GM12878 (cell line): Measurements from ENCODE around the gene SLC43A3. TPM values are rescaled to one million over a fixed set of nuclear protein-coding genes. Genes with fewer than 3 reads are reported as not detected.

Experiments
- ATAC-seq: fragments of 200-7000 bp; cut with Tn5 transposase; 3 replicates; pipeline ENCODE4 v1.9.1; 2020; ENCODE audit warnings: mild to moderate bottlenecking, moderate library complexity
- BruUV-seq: library from RNA; stranded (reverse); fragments of 400-500 nt; replicated peaks from 2 replicates; lab custom pipeline; 2021; lab: Mats Ljungman, UMichigan
- CTCF ChIA-PET: fragments of 300-600 bp; sonication (Branson Sonifier 250); formaldehyde crosslinking; extraction: SDS; loops from one replicate; lab custom pipeline; 2021; ENCODE audit warnings: inconsistent platforms; lab: Yijun Ruan, JAX
- POLR2A ChIA-PET: fragments of 350-600 bp; formaldehyde crosslinking; extraction: SDS; loops from one replicate; lab custom pipeline; 2021; ENCODE audit warnings: inconsistent platforms; lab: Charles Lee
- RAD21 ChIA-PET: fragments of 300-600 bp; sonication (Branson Sonifier 250); formaldehyde crosslinking; loops from one replicate; lab custom pipeline; 2023; ENCODE audit warnings: antibody characterized with exemption; ENCODE audit not compliant: unreplicated experiment; lab: Charles Lee
- SMC1A ChIA-PET: fragments of 300-600 bp; sonication (Branson Sonifier 250); formaldehyde crosslinking; loops from one replicate; lab custom pipeline; 2023; ENCODE audit not compliant: unreplicated experiment, uncharacterized antibody; lab: Charles Lee
- DNase-seq: peaks from one replicate; pipeline ENCODE4 v3.0.0-alpha.2; 2011; ENCODE audit warnings: low read depth, low spot score
- FAIRE-seq: peaks from 3 replicates; lab custom pipeline; 2011; peaks lifted over from hg19 to GRCh38; lab: Jason Lieb, UNC
- H2AFZ ChIP-seq: 2 replicates; pipeline ENCODE4 v1.6.0; 2011; ENCODE audit warnings: low read depth, low read length, control low read depth; ENCODE audit not compliant: control insufficient read depth
- H3K27ac ChIP-seq: 2 replicates; pipeline ENCODE4 v1.5.1; 2011; ENCODE audit warnings: control low read depth; ENCODE audit not compliant: control insufficient read depth, insufficient read depth
- H3K27me3 ChIP-seq, 2 experiments: replicated peaks in 1 of 2; 2 replicates each; pipeline versions ENCODE4 v1.6.0 to v1.6.1; 2011; ENCODE audit warnings: low read length in 1 of 2; ENCODE audit not compliant: control insufficient read depth in 2 of 2, insufficient read depth in 2 of 2
- H3K36me3 ChIP-seq, 2 experiments: 2 replicates each; pipeline ENCODE4 v1.5.1; 2011; ENCODE audit warnings: low read length in 1 of 2; ENCODE audit not compliant: control insufficient read depth in 2 of 2, insufficient read depth in 2 of 2
- H3K4me1 ChIP-seq: 2 replicates; pipeline ENCODE4 v1.6.1; 2011; ENCODE audit warnings: mild to moderate bottlenecking, low read length, moderate library complexity, mixed read lengths; ENCODE audit not compliant: control insufficient read depth, insufficient read depth
- H3K4me2 ChIP-seq: 2 replicates; pipeline ENCODE4 v1.6.0; 2011; ENCODE audit warnings: control low read depth; ENCODE audit not compliant: control insufficient read depth, insufficient read depth
- H3K4me3 ChIP-seq: fragments of 200-600 bp; sonication (generic); 2 replicates; pipeline ENCODE4 v1.5.1; 2016
- H3K79me2 ChIP-seq: 2 replicates; pipeline ENCODE4 v1.6.0; 2011; ENCODE audit warnings: low read length; ENCODE audit not compliant: control insufficient read depth, insufficient read depth
- H3K9ac ChIP-seq: 2 replicates; pipeline ENCODE4 v1.8.0; 2011; ENCODE audit warnings: low read length, control low read depth, mixed read lengths; ENCODE audit not compliant: control insufficient read depth, insufficient read depth
- H3K9me3 ChIP-seq: replicated peaks from 3 replicates; pipeline ENCODE4 v1.5.1; 2011; ENCODE audit warnings: mild to moderate bottlenecking, low read length; ENCODE audit not compliant: control insufficient read depth, insufficient read depth
- H4K20me1 ChIP-seq: 2 replicates; pipeline ENCODE4 v1.6.0; 2011; ENCODE audit not compliant: control insufficient read depth, insufficient read depth
- ATF7 ChIP-seq: fragments of 450-650 bp; IDR thresholded peaks from 2 replicates; pipeline ENCODE4 v1.6.1; 2016; ENCODE audit warnings: low read depth, mild to moderate bottlenecking
- BCL11A ChIP-seq: IDR thresholded peaks from 2 replicates; pipeline ENCODE4 v1.6.1; 2011; ENCODE audit warnings: low read depth, low read length
- BMI1 ChIP-seq: fragments of 450-650 bp; IDR thresholded peaks from 2 replicates; pipeline ENCODE4 v1.6.1; 2016; ENCODE audit warnings: mild to moderate bottlenecking, moderate library complexity, borderline replicate concordance
- BRCA1 ChIP-seq: IDR thresholded peaks from 2 replicates; pipeline ENCODE4 v1.6.1; 2011; ENCODE audit warnings: low read depth, low read length, improper control_type of control experiment
- CHD2 ChIP-seq: IDR thresholded peaks from 2 replicates; pipeline ENCODE4 v1.6.1; 2011; ENCODE audit warnings: low read depth, low read length, improper control_type of control experiment, borderline replicate concordance
- CHD4 ChIP-seq: fragments of 200-600 bp; sonication (generic); IDR thresholded peaks from 2 replicates; pipeline ENCODE4 v1.6.1; 2016; ENCODE audit warnings: mild to moderate bottlenecking
- FOXM1 ChIP-seq: IDR thresholded peaks from 2 replicates; pipeline ENCODE4 v1.6.1; 2012; ENCODE audit warnings: low read depth, mild to moderate bottlenecking, inconsistent platforms, low read length, moderate library complexity
- NFIC ChIP-seq: IDR thresholded peaks from 2 replicates; pipeline ENCODE4 v1.6.1; 2012; ENCODE audit warnings: low read depth, mild to moderate bottlenecking, inconsistent platforms, low read length, moderate library complexity
- NR2C1 ChIP-seq: fragments of 450-650 bp; IDR thresholded peaks from 2 replicates; pipeline ENCODE4 v1.6.1; 2017; ENCODE audit warnings: antibody characterized with exemption, mild to moderate bottlenecking, moderate library complexity
- PAX8 ChIP-seq: fragments of 450-650 bp; IDR thresholded peaks from 2 replicates; pipeline ENCODE4 v1.6.1; 2017; ENCODE audit warnings: mild to moderate bottlenecking, moderate library complexity
- RBBP5 ChIP-seq: fragments of 200-600 bp; sonication (generic); conservative IDR thresholded peaks from 2 replicates; pipeline ENCODE4 v1.6.1; 2016
- SPI1 ChIP-seq: IDR thresholded peaks from 2 replicates; pipeline ENCODE4 v1.6.1; 2011; ENCODE audit warnings: low read depth, mild to moderate bottlenecking, low read length, moderate library complexity, borderline replicate concordance; ENCODE audit not compliant: insufficient read depth
- SREBF1 ChIP-seq: IDR thresholded peaks from 2 replicates; pipeline ENCODE4 v1.6.1; 2012; ENCODE audit warnings: mild to moderate bottlenecking, low read length
- SRF ChIP-seq, 2 experiments: IDR thresholded peaks; 2 replicates each; pipeline ENCODE4 v1.6.1; 2011; ENCODE audit warnings: low read depth in 2 of 2, low read length in 2 of 2, mild to moderate bottlenecking in 1 of 2, moderate library complexity in 1 of 2
- SUZ12 ChIP-seq: fragments of 200-600 bp; sonication (generic); IDR thresholded peaks from one replicate; pipeline ENCODE4 v1.6.1; 2018; ENCODE audit warnings: antibody characterized with exemption, mild to moderate bottlenecking; ENCODE audit not compliant: unreplicated experiment
- TCF3 ChIP-seq: IDR thresholded peaks from 2 replicates; pipeline ENCODE4 v1.6.1; 2012; ENCODE audit warnings: low read depth, mild to moderate bottlenecking, low read length, borderline replicate concordance; ENCODE audit not compliant: insufficient read depth
- YY1 ChIP-seq: IDR thresholded peaks from 2 replicates; pipeline ENCODE4 v1.6.1; 2011; ENCODE audit warnings: low read depth, mild to moderate bottlenecking, low read length
- ZZZ3 ChIP-seq: IDR thresholded peaks from 2 replicates; pipeline ENCODE4 v1.6.1; 2011; ENCODE audit warnings: low read depth; ENCODE audit not compliant: control insufficient read depth, insufficient read length
- WGBS: methylation state at CpG from one replicate; pipeline ENCODE4 v1.1.6; 2016; ENCODE audit warnings: low lambda C conversion rate; ENCODE audit not compliant: insufficient replicate concordance, insufficient coverage; ENCODE audit errors: missing lambda C conversion rate; 5-methylcytosine and 5-hydroxymethylcytosine counted together
- in situ Hi-C: fragments of 300-500 bp; cut with MboI; formaldehyde crosslinking; loops from 9 replicates; pipeline ENCODE4 v1.14.3; 2018; ENCODE audit warnings: mixed read lengths
- intact Hi-C: fragments of 100-400 bp; cut with micrococcal nuclease; formaldehyde crosslinking; loops from one replicate; pipeline ENCODE4 v1.14.2; 2022; ENCODE audit not compliant: unreplicated experiment
- polyA plus RNA-seq, 11 experiments: library from polyadenylated mRNA; depleted of rRNA in 4 of 11; unstranded in 6 of 11; stranded (reverse) in 5 of 11; fragments of >200 nt; fragmentation: Nextera tagmentation in 4 of 11; fragmentation: Illumina TruSeq in 1 of 11; extraction: Ambion mirVana in 4 of 11; extraction: Trizol in 1 of 11; gene quantifications; 1 replicate in 1 of 11; 2 replicates in 10 of 11; pipeline versions ENCODE4 v1.2.1 to v1.2.3, GENCODE V29; 2011 to 2016; ENCODE audit warnings: inconsistent platforms in 2 of 11, missing spikeins in 2 of 11, low read depth in 1 of 11
- total RNA-seq, 4 experiments: library from RNA; depleted of rRNA in 3 of 4; stranded (reverse); fragments of >200 nt in 3 of 4; fragmentation: Illumina TruSeq in 1 of 4; extraction: Trizol in 1 of 4; gene quantifications; 2 replicates each; pipeline versions ENCODE4 v1.2.1 to v1.2.3, GENCODE V29; 2013 to 2021
- TF ChIP-seq, protein P1 (sequence below): fragments of 450-650 bp; IDR thresholded peaks from 2 replicates; pipeline ENCODE4 v1.6.1; 2017; ENCODE audit warnings: borderline replicate concordance
- TF ChIP-seq, protein P2 (sequence below): IDR thresholded peaks from 2 replicates; pipeline ENCODE4 v1.6.1; 2011; ENCODE audit warnings: borderline replicate concordance, low read depth, mild to moderate bottlenecking, moderate library complexity, low read length; ENCODE audit not compliant: insufficient read depth, poor library complexity, severe bottlenecking
- TF ChIP-seq, protein P3 (sequence below): IDR thresholded peaks from 2 replicates; pipeline ENCODE4 v1.6.1; 2011; ENCODE audit warnings: mild to moderate bottlenecking, low read depth, low read length, moderate library complexity; ENCODE audit not compliant: insufficient replicate concordance

The SLC43A3 gene
- total and polyA plus RNA-seq, 10 of the 15 experiments (the other 5 are each of a cell fraction or from before 2014, with no cell fraction given): 37.5 to 237 (median 132) TPM

GRCh38 chr11:57406337-57406904 is 20.5 kb downstream of the SLC43A3 start:
- Histone ChIP-seq H3K36me3 (peaks cover 31 to 40% of the 10 kb centered on the region in 2 experiments), H3K9me3 (no peaks in the 10 kb centered on the region), H3K4me3 (no peak overlapping the region), H3K9ac (no peak overlapping the region), H3K4me2 (no peak overlapping the region), H2AFZ (no peak overlapping the region), H4K20me1 (no peaks in the 10 kb centered on the region), H3K79me2 (no peaks in the 10 kb centered on the region; the same call in 1 of the 2 replicates), H3K4me1 (peaks cover 19% of the 10 kb centered on the region), H3K27me3 (no peaks in the 10 kb centered on the region), H3K27ac (peak overlapping the region; percentile 55)
- ChIA-PET POLR2A (interaction anchor here (1.0 to 2.4 kb wide), 2 partner anchors 12 to 19 kb away, joined by 6 to 11 read pairs; no protein-coding TSS in a partner anchor), SMC1A (interaction anchor here (0.9 to 1.6 kb wide), 5 partner anchors 9 to 73 kb away, joined by 3 to 4 read pairs (median 3); no protein-coding TSS in a partner anchor), CTCF (interaction anchor here (0.9 to 1.6 kb wide), 4 partner anchors 11 to 238 kb away, joined by 3 to 6 read pairs (median 4); partner anchors contain the start of gene UBE2L6), RAD21 (interaction anchor here (1.0 to 3.4 kb wide), 5 partner anchors 12 to 52 kb away, joined by 3 to 21 read pairs (median 4); no protein-coding TSS in a partner anchor)
- in situ Hi-C loops: no loop called here
- FAIRE-seq (no peak), DNase-seq (peak; percentile 64), ATAC-seq (peak; percentile 90)
- 0% methylated on average over 3 of the region's 4 CpGs for WGBS
- intact Hi-C loops: loop anchor here (1.0 kb wide), 1 partner anchor 19 kb away; no protein-coding TSS in a partner anchor
- BruUV-seq: no TSS peak
- TF ChIP-seq TCF3 (no peak), ATF7 (peak; percentile 79), BMI1 (no peak), CHD4 (no peak), FOXM1 (peak; percentile 82), BCL11A (peak; percentile 74), BRCA1 (no peak), CHD2 (peak; percentile 70; the same call in 1 of the 2 replicates), NFIC (peak; percentile 69; the same call in 1 of the 2 replicates), SUZ12 (no peak), PAX8 (no peak), RBBP5 (no peak), SPI1 (peak; percentile 5; the same call in 1 of the 2 replicates), SREBF1 (no peak), NR2C1 (no peak), ZZZ3 (no peak), YY1 (0 out of 2 replicates have a peak, but pooled peaks have one; percentile 8), SRF (IDR thresholded peaks at IDR 0.05; ENCODE audit: low read depth in 2 of 2, low read length in 2 of 2) (no peak)
- TF ChIP-seq, protein P1, sequence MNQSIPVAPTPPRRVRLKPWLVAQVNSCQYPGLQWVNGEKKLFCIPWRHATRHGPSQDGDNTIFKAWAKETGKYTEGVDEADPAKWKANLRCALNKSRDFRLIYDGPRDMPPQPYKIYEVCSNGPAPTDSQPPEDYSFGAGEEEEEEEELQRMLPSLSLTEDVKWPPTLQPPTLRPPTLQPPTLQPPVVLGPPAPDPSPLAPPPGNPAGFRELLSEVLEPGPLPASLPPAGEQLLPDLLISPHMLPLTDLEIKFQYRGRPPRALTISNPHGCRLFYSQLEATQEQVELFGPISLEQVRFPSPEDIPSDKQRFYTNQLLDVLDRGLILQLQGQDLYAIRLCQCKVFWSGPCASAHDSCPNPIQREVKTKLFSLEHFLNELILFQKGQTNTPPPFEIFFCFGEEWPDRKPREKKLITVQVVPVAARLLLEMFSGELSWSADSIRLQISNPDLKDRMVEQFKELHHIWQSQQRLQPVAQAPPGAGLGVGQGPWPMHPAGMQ: no peak
- TF ChIP-seq, protein P2, sequence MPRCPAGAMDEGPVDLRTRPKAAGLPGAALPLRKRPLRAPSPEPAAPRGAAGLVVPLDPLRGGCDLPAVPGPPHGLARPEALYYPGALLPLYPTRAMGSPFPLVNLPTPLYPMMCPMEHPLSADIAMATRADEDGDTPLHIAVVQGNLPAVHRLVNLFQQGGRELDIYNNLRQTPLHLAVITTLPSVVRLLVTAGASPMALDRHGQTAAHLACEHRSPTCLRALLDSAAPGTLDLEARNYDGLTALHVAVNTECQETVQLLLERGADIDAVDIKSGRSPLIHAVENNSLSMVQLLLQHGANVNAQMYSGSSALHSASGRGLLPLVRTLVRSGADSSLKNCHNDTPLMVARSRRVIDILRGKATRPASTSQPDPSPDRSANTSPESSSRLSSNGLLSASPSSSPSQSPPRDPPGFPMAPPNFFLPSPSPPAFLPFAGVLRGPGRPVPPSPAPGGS: peak; percentile 59
- TF ChIP-seq, protein P3, sequence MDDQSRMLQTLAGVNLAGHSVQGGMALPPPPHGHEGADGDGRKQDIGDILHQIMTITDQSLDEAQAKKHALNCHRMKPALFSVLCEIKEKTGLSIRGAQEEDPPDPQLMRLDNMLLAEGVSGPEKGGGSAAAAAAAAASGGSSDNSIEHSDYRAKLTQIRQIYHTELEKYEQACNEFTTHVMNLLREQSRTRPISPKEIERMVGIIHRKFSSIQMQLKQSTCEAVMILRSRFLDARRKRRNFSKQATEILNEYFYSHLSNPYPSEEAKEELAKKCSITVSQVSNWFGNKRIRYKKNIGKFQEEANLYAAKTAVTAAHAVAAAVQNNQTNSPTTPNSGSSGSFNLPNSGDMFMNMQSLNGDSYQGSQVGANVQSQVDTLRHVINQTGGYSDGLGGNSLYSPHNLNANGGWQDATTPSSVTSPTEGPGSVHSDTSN: no peak
